ENCODE measurements around the gene HPD. TPM values are rescaled to one million over a fixed set of nuclear protein-coding genes. Genes with fewer than 3 reads are reported as not detected.

Gene HPD
- total and polyA plus RNA-seq, 9 donors, result 1.2 to 7.2 (median 4.0) TPM

GRCh38 chr12:121830588-121831265, 27.9 kb downstream of the HPD start:
- no peak overlapping the region for H3K4me3 ChIP-seq
- WGBS, 3 donors, result 81 to 84% (median 83%) methylated on average over 29 of the region's 29 CpGs
- intact Hi-C loops (cut with DNase I), result loop anchor here in 1 of 4 donors (10.0 kb wide), 1 partner anchor 64 kb away; no protein-coding TSS in a partner anchor
- no peaks in the 10 kb centered on the region for H3K27me3 ChIP-seq
- no peak for TF ChIP-seq CTCF (IDR thresholded peaks at IDR 0.05)
- no peaks in the 10 kb centered on the region for H3K9me3 ChIP-seq
- no peak for DNase-seq
- H3K36me3 ChIP-seq, result no peaks in the 10 kb centered on the region
- no peak overlapping the region for H3K27ac ChIP-seq
- H3K4me1 ChIP-seq (ENCODE audit: insufficient read depth), result no peaks in the 10 kb centered on the region

GRCh38 chr12:121830134-121830533, 28.5 kb downstream of the HPD start:
- no peaks in the 10 kb centered on the region for H3K27me3 ChIP-seq
- intact Hi-C loops (cut with DNase I), result loop anchor here in 1 of 4 donors (10.0 kb wide), 1 partner anchor 65 kb away; no protein-coding TSS in a partner anchor
- no peaks in the 10 kb centered on the region for H3K4me1 ChIP-seq (ENCODE audit: insufficient read depth)
- no peak overlapping the region for H3K27ac ChIP-seq
- H3K4me3 ChIP-seq, result no peak overlapping the region
- no peaks in the 10 kb centered on the region for H3K9me3 ChIP-seq
- 84 to 88% (median 86%) methylated on average over 23 of the region's 23 CpGs for WGBS, 3 donors
- no peak for DNase-seq
- H3K36me3 ChIP-seq, result no peaks in the 10 kb centered on the region
- TF ChIP-seq EP300 (IDR thresholded peaks at IDR 0.05) (no peak), POLR2A (IDR thresholded peaks at IDR 0.05) (no peak), CTCF (IDR thresholded peaks at IDR 0.05) (no peak)

- no peaks in the 10 kb centered on the region for H3K9me3 ChIP-seq
- H3K4me3 ChIP-seq, result no peak overlapping the region
- no peak for DNase-seq
- H3K27me3 ChIP-seq, result no peaks in the 10 kb centered on the region
- 54 to 69% (median 67%) methylated on average over 7 of the region's 7 CpGs for WGBS, 3 donors
- TF ChIP-seq EP300 (IDR thresholded peaks at IDR 0.05), result no peak
- no peak for TF ChIP-seq POLR2A (IDR thresholded peaks at IDR 0.05)
- TF ChIP-seq CTCF (IDR thresholded peaks at IDR 0.05), result no peak
- H3K27ac ChIP-seq, result no peak overlapping the region
- H3K4me1 ChIP-seq (ENCODE audit: insufficient read depth), result no peaks in the 10 kb centered on the region
- intact Hi-C loops (cut with DNase I), result loop anchor here in 1 of 4 donors (10.0 kb wide), 1 partner anchor 45 kb away; no protein-coding TSS in a partner anchor
- H3K36me3 ChIP-seq, result no peaks in the 10 kb centered on the region
Measured at GRCh38 chr12:121829250-121829918, 29.3 kb downstream of the HPD start.

GRCh38 chr12:121828826-121829225, 29.8 kb downstream of the HPD start:
- Histone ChIP-seq H3K27me3 (no peaks in the 10 kb centered on the region), H3K27ac (no peak overlapping the region), H3K4me3 (no peak overlapping the region), H3K9me3 (no peaks in the 10 kb centered on the region), H3K4me1 (ENCODE audit: insufficient read depth) (no peaks in the 10 kb centered on the region), H3K36me3 (no peaks in the 10 kb centered on the region)
- intact Hi-C loops (cut with DNase I), result loop anchor here in 1 of 4 donors (10.0 kb wide), 1 partner anchor 46 kb away; no protein-coding TSS in a partner anchor
- 75 to 80% (median 76%) methylated on average over 9 of the region's 9 CpGs for WGBS, 3 donors
- no peak for DNase-seq
- TF ChIP-seq EP300 (IDR thresholded peaks at IDR 0.05), result no peak
- no peak for TF ChIP-seq POLR2A (IDR thresholded peaks at IDR 0.05)
- TF ChIP-seq CTCF (IDR thresholded peaks at IDR 0.05), result no peak
